Measurements from ENCODE around the gene APLN. TPM values are rescaled to one million over a fixed set of nuclear protein-coding genes. Genes with fewer than 3 reads are reported as not detected.

APLN gene
- total and polyA plus RNA-seq, 9 of the 15 experiments (the other 6 are each of a cell fraction or from before 2014, with no cell fraction given) = 0.04 to 0.06 TPM; not detected in 7

DNA sequence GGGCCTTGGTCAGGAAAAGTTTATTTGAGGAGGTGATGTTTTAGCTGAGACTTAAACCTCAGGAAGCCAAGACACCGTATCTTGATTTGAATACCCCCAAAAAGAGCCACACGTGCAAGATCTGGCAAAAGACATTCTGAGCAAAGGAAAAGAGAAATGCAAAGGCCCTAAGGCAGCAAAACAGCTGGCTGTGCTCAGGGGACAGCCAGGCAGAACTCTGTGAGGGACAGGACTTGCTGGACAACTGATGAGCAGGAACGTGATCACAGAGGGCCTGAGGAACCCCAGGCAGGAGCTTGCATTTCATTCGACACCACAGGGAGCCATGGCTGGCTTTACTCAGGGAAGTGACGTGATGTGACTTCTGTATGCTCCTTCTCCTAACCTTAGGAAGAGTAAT, 58.7 kb downstream of the APLN start:
- POLR2A ChIA-PET = interaction anchor here (0.6 kb wide), 1 partner anchor 542 kb away, joined by 3 read pairs; no protein-coding TSS in a partner anchor
- intact Hi-C loops (cut with micrococcal nuclease) = no loop called here
- Histone ChIP-seq H3K36me3 (ENCODE audit: control insufficient read depth, insufficient read depth, low read length) (peaks cover 21% of the 10 kb centered on the region; the same call in 2 of the 3 replicates), H3K9me1 (ENCODE audit: control insufficient read depth, insufficient read depth, low read length) (no peaks in the 10 kb centered on the region), H4K20me1 (replicated peaks; ENCODE audit: control insufficient read depth, insufficient read depth, low read length) (no peaks in the 10 kb centered on the region), H2AFZ (ENCODE audit: low read depth, low read length) (no peak overlapping the region), H3K79me2 (ENCODE audit: control insufficient read depth, insufficient read depth, low read length) (no peaks in the 10 kb centered on the region), H3K4me1 (replicated peaks in 1 of 2; ENCODE audit: control insufficient read depth in 2 of 2, insufficient read depth in 2 of 2, low read length in 2 of 2) (peaks cover 3 to 21% of the 10 kb centered on the region in 2 experiments; a peak in 4 of 5 replicates), H3K4me3 (no peak overlapping the region), H3K9ac (ENCODE audit: insufficient read depth in 1 of 2, low read depth in 2 of 2, low read length in 2 of 2) (no peak overlapping the region), H3K4me2 (ENCODE audit: insufficient read depth, low read length) (no peak overlapping the region), H3K9me3 (replicated peaks; ENCODE audit: control insufficient read depth, insufficient read depth, low read depth, low read length) (no peaks in the 10 kb centered on the region), H3K27ac (ENCODE audit: extremely low read depth, low read depth, low read length) (no peak overlapping the region), H3K27me3 (ENCODE audit: control insufficient read depth in 2 of 2, insufficient read depth in 2 of 2, low read length in 2 of 2) (no peaks in the 10 kb centered on the region)
- in situ Hi-C loops (cut with MboI) = loop anchor here (25.0 kb wide), 1 partner anchor 1341 kb away; no protein-coding TSS in a partner anchor
- CTCF ChIA-PET (ENCODE audit: low intra/inter-chr PET ratio) = no interaction called here
- no TSS peak for BruUV-seq (replicated peaks)
- DNase-seq (ENCODE audit: extremely low read depth in 1 of 4, low spot score in 3 of 4) (no peak), FAIRE-seq (no peak), ATAC-seq (no peak)
- WGBS (ENCODE audit: insufficient coverage, low coverage, missing lambda C conversion rate) = 85% methylated on average over 4 of the region's 5 CpGs
- TF ChIP-seq RBM34 (IDR thresholded peaks at IDR 0.05; ENCODE audit: borderline replicate concordance, insufficient read depth, low read length) (no peak), E2F4 (CRISPR knock-in tag; IDR thresholded peaks at IDR 0.05; ENCODE audit: low read depth) (no peak), E2F8 (IDR thresholded peaks at IDR 0.05; ENCODE audit: low read depth, partially characterized antibody) (no peak), ZNF445 (CRISPR knock-in tag; IDR thresholded peaks at IDR 0.05; ENCODE audit: low read depth) (no peak), ZNF311 (CRISPR knock-in tag; IDR thresholded peaks at IDR 0.05) (no peak), ZBTB26 (CRISPR knock-in tag; IDR thresholded peaks at IDR 0.05) (no peak), ZNF583 (CRISPR knock-in tag; IDR thresholded peaks at IDR 0.05) (no peak), HEY1 (CRISPR knock-in tag; IDR thresholded peaks at IDR 0.05; ENCODE audit: borderline replicate concordance) (no peak), ILK (tag; IDR thresholded peaks at IDR 0.05; ENCODE audit: borderline replicate concordance, low read depth) (no peak), SMARCE1 (IDR thresholded peaks at IDR 0.05) (no peak), FOXO4 (CRISPR knock-in tag; IDR thresholded peaks at IDR 0.05) (no peak), KLF1 (tag; IDR thresholded peaks at IDR 0.05) (no peak), CREM (IDR thresholded peaks at IDR 0.05; ENCODE audit: low read depth) (no peak), CBX2 (IDR thresholded peaks at IDR 0.05; ENCODE audit: insufficient read depth, low read length, poor library complexity, severe bottlenecking) (no peak), BRD9 (IDR thresholded peaks at IDR 0.05; ENCODE audit: low read depth, partially characterized antibody) (no peak), ZNF551 (CRISPR knock-in tag; IDR thresholded peaks at IDR 0.05) (no peak), TSC22D4 (tag; IDR thresholded peaks at IDR 0.05) (no peak), BDP1 (IDR thresholded peaks at IDR 0.05; ENCODE audit: insufficient read depth, insufficient read length) (no peak)
